Activated T-cell treated with anti-CD3 and anti-CD28 coated beads, Interleukin-2, amount 50 U/mL, for 24 hours (primary cell): ENCODE measurements around the gene GBGT1.
A peak's percentile ranks its signal among the peaks of the same experiment; 100 is the strongest.

Experiments
- DNase-seq: peaks from one replicate; pipeline ENCODE4 v3.0.0-alpha.2; 2020
- H3K27ac Mint-ChIP-seq: 2 replicates; pipeline ENCODE4 v1.8.0; 2020; ENCODE audit warnings: mild to moderate bottlenecking, mixed read lengths
- H3K27me3 Mint-ChIP-seq: 2 replicates; pipeline ENCODE4 v1.8.0; 2020; ENCODE audit warnings: mixed read lengths
- H3K36me3 Mint-ChIP-seq: 2 replicates; pipeline ENCODE4 v1.8.0; 2020; ENCODE audit warnings: low read depth, mixed read lengths
- H3K4me1 Mint-ChIP-seq: 2 replicates; pipeline ENCODE4 v1.8.0; 2020; ENCODE audit warnings: low read depth, mixed read lengths
- H3K4me3 Mint-ChIP-seq: 2 replicates; pipeline ENCODE4 v1.8.0; 2020; ENCODE audit warnings: mild to moderate bottlenecking, moderate library complexity, mixed read lengths
- H3K9me3 Mint-ChIP-seq: 2 replicates; pipeline ENCODE4 v1.8.0; 2020; ENCODE audit warnings: mixed read lengths

The GBGT1 gene

GRCh38 chr9:133134388-133135145 lies 29.1 kb downstream of the GBGT1 start:
- H3K9me3 Mint-ChIP-seq = no peaks in the 10 kb centered on the region
- no peak for DNase-seq
- H3K36me3 Mint-ChIP-seq = peaks cover 36% of the 10 kb centered on the region
- peaks cover 81% of the 10 kb centered on the region for H3K4me1 Mint-ChIP-seq
- H3K27ac Mint-ChIP-seq = peak overlapping the region; percentile 99
- peak overlapping the region; percentile 66 for H3K4me3 Mint-ChIP-seq
- H3K27me3 Mint-ChIP-seq = no peaks in the 10 kb centered on the region

GRCh38 chr9:133133681-133134387 lies 29.9 kb downstream of the GBGT1 start:
- H3K27ac Mint-ChIP-seq = peak overlapping the region; percentile 99
- H3K4me3 Mint-ChIP-seq = peak overlapping the region; percentile 66
- H3K27me3 Mint-ChIP-seq = no peaks in the 10 kb centered on the region
- no peaks in the 10 kb centered on the region for H3K9me3 Mint-ChIP-seq
- H3K4me1 Mint-ChIP-seq = peaks cover 81% of the 10 kb centered on the region
- peak; percentile 81 for DNase-seq
- peaks cover 35% of the 10 kb centered on the region for H3K36me3 Mint-ChIP-seq

GRCh38 chr9:133132174-133132573 lies 31.5 kb downstream of the GBGT1 start:
- Mint-ChIP-seq H3K4me1 (peaks cover 79% of the 10 kb centered on the region), H3K27me3 (no peaks in the 10 kb centered on the region), H3K9me3 (no peaks in the 10 kb centered on the region), H3K36me3 (peaks cover 36% of the 10 kb centered on the region), H3K27ac (peak overlapping the region; percentile 99), H3K4me3 (no peak overlapping the region)
- DNase-seq = no peak

GRCh38 chr9:133131506-133131905 lies 32.2 kb downstream of the GBGT1 start:
- Mint-ChIP-seq H3K4me3 (peak overlapping the region; percentile 62), H3K27ac (peak overlapping the region; percentile 99), H3K9me3 (no peaks in the 10 kb centered on the region), H3K4me1 (peaks cover 84% of the 10 kb centered on the region), H3K36me3 (peaks cover 36% of the 10 kb centered on the region), H3K27me3 (no peaks in the 10 kb centered on the region)
- DNase-seq = no peak

- no peaks in the 10 kb centered on the region for H3K27me3 Mint-ChIP-seq
- no peaks in the 10 kb centered on the region for H3K9me3 Mint-ChIP-seq
- peak; percentile 60 for DNase-seq
- H3K27ac Mint-ChIP-seq = peak overlapping the region; percentile 93
- H3K4me1 Mint-ChIP-seq = peaks cover 85% of the 10 kb centered on the region
- peak overlapping the region; percentile 76 for H3K4me3 Mint-ChIP-seq
- H3K36me3 Mint-ChIP-seq = peaks cover 35% of the 10 kb centered on the region
These were observed 32.9 kb downstream of the GBGT1 start for GRCh38 chr9:133130685-133131244.

- peaks cover 34% of the 10 kb centered on the region for H3K36me3 Mint-ChIP-seq
- H3K4me1 Mint-ChIP-seq = peaks cover 81% of the 10 kb centered on the region
- H3K9me3 Mint-ChIP-seq = no peaks in the 10 kb centered on the region
- peak overlapping the region; percentile 76 for H3K4me3 Mint-ChIP-seq
- H3K27me3 Mint-ChIP-seq = no peaks in the 10 kb centered on the region
- H3K27ac Mint-ChIP-seq = peak overlapping the region; percentile 76
- no peak for DNase-seq
These were observed 34.5 kb downstream of the GBGT1 start for GRCh38 chr9:133129001-133129795.

- peaks cover 32% of the 10 kb centered on the region for H3K36me3 Mint-ChIP-seq
- no peak for DNase-seq
- no peaks in the 10 kb centered on the region for H3K27me3 Mint-ChIP-seq
- H3K9me3 Mint-ChIP-seq = no peaks in the 10 kb centered on the region
- H3K4me3 Mint-ChIP-seq = peak overlapping the region; percentile 48
- H3K27ac Mint-ChIP-seq = peak overlapping the region; percentile 83
- peaks cover 75% of the 10 kb centered on the region for H3K4me1 Mint-ChIP-seq
These were observed 35.6 kb downstream of the GBGT1 start for GRCh38 chr9:133128152-133128551.

GRCh38 chr9:133127340-133127981 lies 36.3 kb downstream of the GBGT1 start:
- Mint-ChIP-seq H3K36me3 (peaks cover 32% of the 10 kb centered on the region), H3K27me3 (no peaks in the 10 kb centered on the region), H3K9me3 (no peaks in the 10 kb centered on the region), H3K27ac (peak overlapping the region; percentile 83), H3K4me3 (peak overlapping the region; percentile 48), H3K4me1 (peaks cover 71% of the 10 kb centered on the region)
- DNase-seq = peak; percentile 59

GRCh38 chr9:133126697-133127339 lies 36.9 kb downstream of the GBGT1 start:
- Mint-ChIP-seq H3K4me3 (peak overlapping the region; percentile 44), H3K27ac (peak overlapping the region; percentile 83), H3K9me3 (no peaks in the 10 kb centered on the region), H3K4me1 (peaks cover 71% of the 10 kb centered on the region), H3K36me3 (peaks cover 25% of the 10 kb centered on the region), H3K27me3 (no peaks in the 10 kb centered on the region)
- no peak for DNase-seq

GRCh38 chr9:133125941-133126696 lies 37.6 kb downstream of the GBGT1 start:
- Mint-ChIP-seq H3K4me1 (peaks cover 69% of the 10 kb centered on the region), H3K36me3 (peaks cover 21% of the 10 kb centered on the region), H3K27me3 (no peaks in the 10 kb centered on the region), H3K27ac (peak overlapping the region; percentile 83), H3K4me3 (peak overlapping the region; percentile 44), H3K9me3 (no peaks in the 10 kb centered on the region)
- DNase-seq = no peak

GRCh38 chr9:133124907-133125275 lies 38.8 kb downstream of the GBGT1 start:
- DNase-seq = no peak
- no peaks in the 10 kb centered on the region for H3K27me3 Mint-ChIP-seq
- H3K4me1 Mint-ChIP-seq = peaks cover 65% of the 10 kb centered on the region
- H3K9me3 Mint-ChIP-seq = no peaks in the 10 kb centered on the region
- peaks cover 14% of the 10 kb centered on the region for H3K36me3 Mint-ChIP-seq
- peak overlapping the region; percentile 57 for H3K27ac Mint-ChIP-seq
- H3K4me3 Mint-ChIP-seq = no peak overlapping the region

- no peaks in the 10 kb centered on the region for H3K27me3 Mint-ChIP-seq
- peaks cover 11% of the 10 kb centered on the region for H3K36me3 Mint-ChIP-seq
- no peaks in the 10 kb centered on the region for H3K9me3 Mint-ChIP-seq
- no peak overlapping the region for H3K4me3 Mint-ChIP-seq
- no peak for DNase-seq
- peaks cover 67% of the 10 kb centered on the region for H3K4me1 Mint-ChIP-seq
- peak overlapping the region; percentile 57 for H3K27ac Mint-ChIP-seq
These were observed 39.4 kb downstream of the GBGT1 start for GRCh38 chr9:133124123-133124906.
